ENCODE data around the gene SLC17A1. TPM values are rescaled to one million over a fixed set of nuclear protein-coding genes. Genes with fewer than 3 reads are reported as not detected.

Gene SLC17A1
- total and polyA plus RNA-seq, 7 donors: not detected

DNA sequence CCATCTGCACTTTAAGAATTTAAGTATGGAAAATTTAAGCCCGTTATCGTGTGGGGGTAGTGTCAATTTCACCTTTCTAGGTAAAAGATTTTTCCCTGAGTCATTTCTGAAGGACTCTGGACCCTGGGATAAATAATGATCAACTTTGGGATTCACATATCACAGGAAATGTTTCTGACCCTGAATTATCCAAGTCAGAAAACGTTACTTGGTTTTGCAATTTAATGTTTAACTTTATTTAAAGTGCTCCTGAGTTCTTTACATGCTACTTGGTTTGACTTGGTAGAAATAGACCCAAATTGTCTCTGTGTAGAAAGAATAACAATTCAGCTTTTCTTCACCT lies 43.7 kb upstream of the SLC17A1 start:
- Histone ChIP-seq H3K36me3 (ENCODE audit: insufficient read depth in 1 of 2, low read depth in 1 of 2) (no peaks in the 10 kb centered on the region), H3K27me3 (ENCODE audit: insufficient read depth in 3 of 3, low read length in 2 of 3) (no peaks in the 10 kb centered on the region), H3K4me1 (no peaks in the 10 kb centered on the region), H3K9me3 (no peaks in the 10 kb centered on the region), H3K4me3 (no peak overlapping the region), H3K27ac (no peak overlapping the region)
- intact Hi-C loops (cut with DNase I): no loop called here
- TF ChIP-seq, protein P1, sequence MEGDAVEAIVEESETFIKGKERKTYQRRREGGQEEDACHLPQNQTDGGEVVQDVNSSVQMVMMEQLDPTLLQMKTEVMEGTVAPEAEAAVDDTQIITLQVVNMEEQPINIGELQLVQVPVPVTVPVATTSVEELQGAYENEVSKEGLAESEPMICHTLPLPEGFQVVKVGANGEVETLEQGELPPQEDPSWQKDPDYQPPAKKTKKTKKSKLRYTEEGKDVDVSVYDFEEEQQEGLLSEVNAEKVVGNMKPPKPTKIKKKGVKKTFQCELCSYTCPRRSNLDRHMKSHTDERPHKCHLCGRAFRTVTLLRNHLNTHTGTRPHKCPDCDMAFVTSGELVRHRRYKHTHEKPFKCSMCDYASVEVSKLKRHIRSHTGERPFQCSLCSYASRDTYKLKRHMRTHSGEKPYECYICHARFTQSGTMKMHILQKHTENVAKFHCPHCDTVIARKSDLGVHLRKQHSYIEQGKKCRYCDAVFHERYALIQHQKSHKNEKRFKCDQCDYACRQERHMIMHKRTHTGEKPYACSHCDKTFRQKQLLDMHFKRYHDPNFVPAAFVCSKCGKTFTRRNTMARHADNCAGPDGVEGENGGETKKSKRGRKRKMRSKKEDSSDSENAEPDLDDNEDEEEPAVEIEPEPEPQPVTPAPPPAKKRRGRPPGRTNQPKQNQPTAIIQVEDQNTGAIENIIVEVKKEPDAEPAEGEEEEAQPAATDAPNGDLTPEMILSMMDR (IDR thresholded peaks at IDR 0.05): no peak
- no peak for DNase-seq
- 62 to 72% (median 69%) methylated on average over 3 of the region's 3 CpGs for WGBS, 3 donors
- ATAC-seq: no peak

DNA sequence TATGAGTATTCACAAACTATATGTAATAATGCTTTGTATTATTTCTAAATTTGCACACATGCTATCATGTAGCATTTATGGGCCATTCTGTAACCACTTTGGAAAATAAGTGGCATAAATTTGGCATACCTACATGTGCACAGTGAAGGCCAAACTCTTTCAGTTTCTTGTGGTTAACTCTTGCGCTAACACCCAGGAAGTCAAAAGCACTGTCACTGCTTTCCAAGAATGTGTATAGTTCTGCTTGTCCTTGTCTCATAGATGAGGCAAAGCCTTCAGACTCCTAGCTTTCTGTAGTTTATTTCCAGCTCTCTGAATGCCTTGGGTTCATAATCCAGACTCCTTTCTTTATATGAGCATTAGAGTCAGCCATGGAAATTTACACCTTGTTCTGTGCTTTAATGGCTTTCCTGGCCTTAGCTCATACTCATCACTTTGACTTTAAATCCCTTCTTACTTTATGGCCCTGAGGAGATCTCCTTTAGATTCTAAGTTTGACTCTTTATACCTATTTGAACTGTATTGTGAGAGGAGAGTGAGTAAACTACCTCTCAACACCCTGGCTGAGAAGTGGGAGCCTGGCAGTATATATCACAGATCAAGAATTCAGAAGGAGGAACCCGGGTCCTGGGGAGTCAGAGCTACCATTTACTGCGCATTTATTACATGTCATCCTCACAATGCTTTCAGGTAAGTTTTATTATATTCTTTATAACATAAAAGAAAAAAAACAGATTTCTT lies 43.1 kb upstream of the SLC17A1 start:
- H3K27ac ChIP-seq: no peak overlapping the region
- no peak overlapping the region for H3K4me3 ChIP-seq
- H3K9me3 ChIP-seq: no peaks in the 10 kb centered on the region
- no peaks in the 10 kb centered on the region for H3K36me3 ChIP-seq (ENCODE audit: insufficient read depth in 1 of 2, low read depth in 1 of 2)
- no peak for DNase-seq
- ATAC-seq: no peak
- H3K4me1 ChIP-seq: no peaks in the 10 kb centered on the region
- TF ChIP-seq, protein P1 (IDR thresholded peaks at IDR 0.05): no peak
- intact Hi-C loops (cut with DNase I): no loop called here
- 87 to 95% (median 92%) methylated on average over 3 of the region's 3 CpGs for WGBS, 3 donors
- H3K27me3 ChIP-seq (ENCODE audit: insufficient read depth in 3 of 3, low read length in 2 of 3): no peaks in the 10 kb centered on the region

DNA sequence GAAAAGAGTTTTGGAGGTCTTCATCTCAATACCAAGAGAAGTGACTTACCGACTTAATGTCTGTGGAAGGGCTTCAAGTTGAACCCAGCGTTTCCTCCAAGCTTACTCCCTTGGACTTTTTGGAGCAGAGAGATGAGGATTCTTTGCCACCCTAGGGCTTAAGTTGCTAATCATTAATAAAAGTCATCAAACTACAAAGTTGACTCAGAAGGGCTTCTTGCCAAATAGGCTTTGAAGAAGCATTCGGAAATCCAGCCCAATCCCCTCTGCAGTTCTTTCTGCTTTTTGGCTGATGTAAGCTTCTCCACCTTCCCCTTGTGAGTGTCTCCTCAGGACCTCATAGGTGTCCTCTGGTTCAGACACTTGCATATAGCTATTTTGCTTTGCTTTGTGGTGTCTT lies 42.3 kb upstream of the SLC17A1 start, which contains the start of gene SLC17A3:
Gene SLC17A3 (minus strand): TSS at position 126 of the 400 bp plus-strand sequence. CDS start 5,856 bp downstream, outside the sequence.
- Histone ChIP-seq H3K27me3 (ENCODE audit: insufficient read depth in 3 of 3, low read length in 2 of 3) (no peaks in the 10 kb centered on the region), H3K4me1 (no peaks in the 10 kb centered on the region), H3K4me3 (no peak within 1 kb of the TSS), H3K36me3 (ENCODE audit: insufficient read depth in 1 of 2, low read depth in 1 of 2) (no peaks in the 10 kb centered on the region), H3K9me3 (no peaks in the 10 kb centered on the region), H3K27ac (no peak within 1 kb of the TSS)
- DNase-seq (no peak), ATAC-seq (no peak)
- intact Hi-C loops (cut with DNase I): no loop called here
- WGBS, 3 donors: 83 to 91% (median 89%) methylated on average over 3 of the region's 3 CpGs
- TF ChIP-seq, protein P1 (IDR thresholded peaks at IDR 0.05): no peak

DNA sequence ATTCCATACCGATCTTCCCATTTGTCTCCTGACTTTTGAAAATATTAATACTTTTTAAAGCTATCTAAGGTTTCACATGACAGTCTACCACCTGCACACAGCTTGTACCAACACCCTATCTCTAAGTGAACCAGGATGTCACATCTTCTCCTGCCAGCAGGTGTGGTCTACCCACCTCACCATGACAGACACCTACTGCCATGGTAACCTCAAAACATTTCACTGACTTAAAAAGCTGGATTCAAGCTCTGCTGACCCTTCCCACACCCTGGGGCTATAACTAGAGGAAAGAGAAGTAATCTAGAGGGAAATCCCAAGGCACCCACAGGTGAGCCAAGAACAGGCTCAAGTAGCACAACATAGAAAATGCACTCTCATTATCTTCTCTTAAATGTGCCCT lies 41.0 kb upstream of the SLC17A1 start:
- Histone ChIP-seq H3K9me3 (no peaks in the 10 kb centered on the region), H3K27ac (no peak overlapping the region), H3K4me3 (no peak overlapping the region), H3K36me3 (ENCODE audit: insufficient read depth in 1 of 2, low read depth in 1 of 2) (no peaks in the 10 kb centered on the region), H3K4me1 (no peaks in the 10 kb centered on the region), H3K27me3 (ENCODE audit: insufficient read depth in 3 of 3, low read length in 2 of 3) (no peaks in the 10 kb centered on the region)
- DNase-seq: no peak
- TF ChIP-seq, protein P1 (IDR thresholded peaks at IDR 0.05): no peak
- WGBS, 3 donors: 91 to 97% (median 96%) methylated on average over 1 of the region's 1 CpG
- ATAC-seq: no peak
- intact Hi-C loops (cut with DNase I): no loop called here

DNA sequence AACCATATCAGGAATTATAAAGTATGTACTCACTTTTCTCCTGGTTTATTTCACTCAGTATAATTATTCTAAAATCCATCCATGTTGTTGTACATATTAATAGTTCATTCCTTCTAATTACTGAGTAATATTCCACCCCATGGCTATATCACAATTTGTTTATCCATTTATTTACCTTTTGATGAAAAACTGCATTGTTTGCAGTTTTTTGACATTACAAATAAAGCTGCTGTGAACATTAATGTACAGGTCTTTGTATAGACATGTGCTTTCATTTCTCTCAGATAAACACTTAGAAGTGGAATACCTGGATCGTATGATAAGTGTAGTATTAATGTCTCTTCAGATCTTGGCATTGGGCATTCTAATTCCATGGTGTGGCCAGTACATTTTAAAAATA lies 38.0 kb upstream of the SLC17A1 start:
- Histone ChIP-seq H3K27ac (no peak overlapping the region), H3K27me3 (ENCODE audit: insufficient read depth in 3 of 3, low read length in 2 of 3) (no peaks in the 10 kb centered on the region), H3K9me3 (no peaks in the 10 kb centered on the region), H3K36me3 (ENCODE audit: insufficient read depth in 1 of 2, low read depth in 1 of 2) (no peaks in the 10 kb centered on the region), H3K4me3 (no peak overlapping the region), H3K4me1 (no peaks in the 10 kb centered on the region)
- intact Hi-C loops (cut with DNase I): no loop called here
- TF ChIP-seq, protein P1 (IDR thresholded peaks at IDR 0.05): no peak
- 40 to 91% (median 79%) methylated on average over 1 of the region's 1 CpG for WGBS, 3 donors
- DNase-seq (no peak), ATAC-seq (no peak)

All from psoas muscle (tissue), 8 donors.